Lower leg skin (tissue), 3 donors: ENCODE data around the gene MAP4.

Experiments used
- POLR2A ChIP-seq, 2 donors: fragments of 450-650 bp; IDR thresholded peaks; one replicate each; pipeline ENCODE4 v1.6.1; 2016 to 2017; ENCODE audit warnings: antibody characterized with exemption in 2 of 2, mild to moderate bottlenecking in 1 of 2, moderate library complexity in 1 of 2
- TF ChIP-seq, protein P1 (sequence below), 3 donors: fragments of 450-650 bp; IDR thresholded peaks; one replicate each; pipeline ENCODE4 v1.5.1; 2016; ENCODE audit warnings: antibody characterized with exemption in 3 of 3, mild to moderate bottlenecking in 3 of 3, moderate library complexity in 2 of 3

DNA sequence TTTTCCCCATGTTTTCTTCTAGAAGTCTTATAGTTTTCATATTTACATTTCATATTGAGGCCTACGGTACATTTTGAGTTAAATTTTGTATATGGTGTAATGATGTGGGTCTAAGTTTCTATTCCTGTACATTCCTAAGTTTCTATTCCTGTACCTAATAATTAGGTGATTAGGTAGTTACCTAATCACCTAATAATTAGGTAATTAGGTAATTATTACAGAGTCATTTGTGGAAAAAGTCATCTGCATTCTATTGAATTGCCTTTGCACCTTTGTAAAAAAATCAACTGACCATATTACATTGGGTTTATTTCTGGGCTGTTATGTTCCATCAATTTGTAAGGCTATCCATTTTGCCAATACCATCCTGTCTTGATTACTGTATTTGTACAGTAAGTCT is 37.1 kb downstream of the MAP4 start:
- TF ChIP-seq POLR2A (IDR thresholded peaks at IDR 0.05), result no peak
- TF ChIP-seq, protein P1, sequence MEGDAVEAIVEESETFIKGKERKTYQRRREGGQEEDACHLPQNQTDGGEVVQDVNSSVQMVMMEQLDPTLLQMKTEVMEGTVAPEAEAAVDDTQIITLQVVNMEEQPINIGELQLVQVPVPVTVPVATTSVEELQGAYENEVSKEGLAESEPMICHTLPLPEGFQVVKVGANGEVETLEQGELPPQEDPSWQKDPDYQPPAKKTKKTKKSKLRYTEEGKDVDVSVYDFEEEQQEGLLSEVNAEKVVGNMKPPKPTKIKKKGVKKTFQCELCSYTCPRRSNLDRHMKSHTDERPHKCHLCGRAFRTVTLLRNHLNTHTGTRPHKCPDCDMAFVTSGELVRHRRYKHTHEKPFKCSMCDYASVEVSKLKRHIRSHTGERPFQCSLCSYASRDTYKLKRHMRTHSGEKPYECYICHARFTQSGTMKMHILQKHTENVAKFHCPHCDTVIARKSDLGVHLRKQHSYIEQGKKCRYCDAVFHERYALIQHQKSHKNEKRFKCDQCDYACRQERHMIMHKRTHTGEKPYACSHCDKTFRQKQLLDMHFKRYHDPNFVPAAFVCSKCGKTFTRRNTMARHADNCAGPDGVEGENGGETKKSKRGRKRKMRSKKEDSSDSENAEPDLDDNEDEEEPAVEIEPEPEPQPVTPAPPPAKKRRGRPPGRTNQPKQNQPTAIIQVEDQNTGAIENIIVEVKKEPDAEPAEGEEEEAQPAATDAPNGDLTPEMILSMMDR (IDR thresholded peaks at IDR 0.05), result no peak
